UCSD-AML1 (cell line): ENCODE measurements around the gene KLRG1.

Experiments
- DNase-seq: peaks from one replicate; lab custom pipeline; 2025; ENCODE audit not compliant: unreplicated experiment; lab: John Stamatoyannopoulos, UW

The KLRG1 gene

GRCh38 chr12:8989413-8989812 is at the start of gene KLRG1:
Gene KLRG1, plus strand, starts transcription at chr12:8989546. Its CDS starts 90 bp downstream, at chr12:8989636.
- DNase-seq, result no peak

GRCh38 chr12:8941691-8942478 is 47.5 kb upstream of the KLRG1 start:
- DNase-seq, result no peak

GRCh38 chr12:8943565-8944186 is 45.7 kb upstream of the KLRG1 start:
- no peak for DNase-seq

- no peak for DNase-seq
Measured at GRCh38 chr12:8946733-8947132, 42.6 kb upstream of the KLRG1 start.

- DNase-seq, result no peak
Measured at GRCh38 chr12:8947737-8948136, 41.6 kb upstream of the KLRG1 start.

- peak; percentile 55 for DNase-seq
Measured at GRCh38 chr12:8948701-8949341, 40.5 kb upstream of the KLRG1 start.

GRCh38 chr12:8949342-8950220 is 39.8 kb upstream of the KLRG1 start, which contains the start of gene M6PR:
Gene M6PR, minus strand, starts transcription at chr12:8949645. Its CDS starts 3,241 bp downstream, at chr12:8946404.
- peak; percentile 99 for DNase-seq

- no peak for DNase-seq
Measured at GRCh38 chr12:8950221-8950527, 39.2 kb upstream of the KLRG1 start.

- DNase-seq, result no peak
Measured at GRCh38 chr12:8950702-8951478, 38.5 kb upstream of the KLRG1 start.

GRCh38 chr12:8951744-8952143 is 37.6 kb upstream of the KLRG1 start:
- DNase-seq, result peak; percentile 13

- peak; percentile 22 for DNase-seq
Measured at GRCh38 chr12:8953773-8954402, 35.5 kb upstream of the KLRG1 start.

GRCh38 chr12:8956073-8956472 is 33.3 kb upstream of the KLRG1 start:
- no peak for DNase-seq

GRCh38 chr12:8956772-8957171 is 32.6 kb upstream of the KLRG1 start:
- no peak for DNase-seq

GRCh38 chr12:8957561-8957960 is 31.8 kb upstream of the KLRG1 start:
- no peak for DNase-seq

- peak; percentile 26 for DNase-seq
Measured at GRCh38 chr12:8958066-8958465, 31.3 kb upstream of the KLRG1 start.

GRCh38 chr12:8960176-8960575 is 29.2 kb upstream of the KLRG1 start:
- no peak for DNase-seq

GRCh38 chr12:8968761-8969160 is 20.6 kb upstream of the KLRG1 start:
- no peak for DNase-seq

GRCh38 chr12:8969861-8970411 is 19.4 kb upstream of the KLRG1 start:
- no peak for DNase-seq

GRCh38 chr12:8970432-8970831 is 18.9 kb upstream of the KLRG1 start:
- no peak for DNase-seq

GRCh38 chr12:8980137-8980536 is 9.2 kb upstream of the KLRG1 start:
- no peak for DNase-seq
